ENCODE results near the gene ANKRD11. TPM values are rescaled to one million over a fixed set of nuclear protein-coding genes. Genes with fewer than 3 reads are reported as not detected.

Gene ANKRD11
- total RNA-seq, 2 donors from 2014 or later = 197 to 251 TPM

DNA sequence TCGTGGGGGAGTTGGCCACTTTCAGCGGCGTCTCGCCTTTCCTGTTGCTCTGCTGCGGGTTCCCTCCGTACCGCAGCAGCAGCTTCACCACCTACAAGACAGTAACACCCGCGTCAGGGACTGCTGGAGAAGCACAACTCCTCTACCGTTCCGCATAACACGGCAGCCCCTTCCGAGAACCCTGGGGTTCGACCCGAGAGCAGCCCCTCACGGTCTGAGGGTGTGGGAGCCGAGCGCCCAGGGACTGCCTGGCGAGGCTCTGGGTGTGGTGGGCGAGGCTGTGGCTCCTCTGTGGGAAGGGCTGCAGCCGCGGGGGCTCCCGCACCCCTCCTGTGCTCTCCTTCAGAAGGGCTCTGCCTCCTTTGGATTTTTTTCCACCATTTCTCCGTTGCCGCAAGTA lies 204.3 kb downstream of the ANKRD11 start:
- DNase-seq (no peak), ATAC-seq (no peak)
- no peaks in the 10 kb centered on the region for H3K9me3 ChIP-seq (ENCODE audit: control insufficient read depth, low read length, poor library complexity, severe bottlenecking)
- H3K27ac Mint-ChIP-seq = no peak overlapping the region
- peaks cover 5% of the 10 kb centered on the region for H3K4me1 Mint-ChIP-seq
- H3K4me3 Mint-ChIP-seq = no peak overlapping the region
- no peaks in the 10 kb centered on the region for H3K27me3 Mint-ChIP-seq
- peaks cover 4% of the 10 kb centered on the region for H3K36me3 Mint-ChIP-seq (ENCODE audit: low read depth)

DNA sequence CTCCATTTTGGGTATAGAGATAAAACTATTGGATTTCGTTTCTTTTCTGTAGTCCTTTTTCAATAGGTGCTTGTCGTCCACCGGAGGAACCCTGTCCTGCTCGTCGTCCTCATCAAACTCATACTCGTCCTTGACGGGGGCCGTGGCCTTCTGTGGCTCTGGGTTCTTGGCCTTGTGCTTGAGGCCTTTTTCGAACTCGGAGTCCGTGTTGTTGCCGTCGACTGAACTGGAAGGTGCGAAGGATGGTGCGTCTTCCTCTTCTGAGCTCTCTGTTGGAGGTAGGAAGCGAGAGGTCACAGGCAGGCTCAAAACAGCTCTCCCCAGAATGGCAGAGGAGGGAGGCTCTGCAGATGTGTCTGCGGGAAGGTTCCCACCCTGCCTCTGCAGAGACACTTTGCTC lies 205.0 kb downstream of the ANKRD11 start:
- ATAC-seq = no peak
- H3K27ac Mint-ChIP-seq = no peak overlapping the region
- DNase-seq = no peak
- peaks cover 4% of the 10 kb centered on the region for H3K36me3 Mint-ChIP-seq (ENCODE audit: low read depth)
- H3K9me3 ChIP-seq (ENCODE audit: control insufficient read depth, low read length, poor library complexity, severe bottlenecking) = no peaks in the 10 kb centered on the region
- H3K4me1 Mint-ChIP-seq = peaks cover 5% of the 10 kb centered on the region
- H3K27me3 Mint-ChIP-seq = no peaks in the 10 kb centered on the region
- no peak overlapping the region for H3K4me3 Mint-ChIP-seq

DNA sequence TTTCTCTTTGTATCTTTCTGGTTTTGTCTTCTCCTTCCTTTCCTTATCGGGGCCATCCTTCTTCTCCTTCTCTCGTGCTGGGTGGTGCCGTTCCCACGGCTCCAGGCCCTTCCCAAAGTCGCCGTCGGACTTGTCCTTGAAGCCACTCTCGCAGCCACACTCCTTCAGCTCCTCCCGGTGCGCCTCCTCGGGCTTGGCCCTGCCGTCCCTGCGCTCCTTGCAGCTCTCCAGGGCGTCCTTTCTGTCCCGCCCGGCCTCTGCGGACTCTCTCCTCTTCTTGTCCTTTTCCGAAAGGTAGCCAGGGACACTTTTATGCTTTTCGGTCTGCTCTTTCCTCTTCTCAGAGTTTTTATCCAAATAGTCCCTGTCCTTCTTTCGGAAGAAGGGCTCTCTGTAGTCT lies 206.9 kb downstream of the ANKRD11 start:
- H3K27me3 Mint-ChIP-seq = no peaks in the 10 kb centered on the region
- H3K4me3 Mint-ChIP-seq = no peak overlapping the region
- no peak for DNase-seq
- peaks cover 2% of the 10 kb centered on the region for H3K4me1 Mint-ChIP-seq
- no peaks in the 10 kb centered on the region for H3K9me3 ChIP-seq (ENCODE audit: control insufficient read depth, low read length, poor library complexity, severe bottlenecking)
- ATAC-seq = no peak
- no peak overlapping the region for H3K27ac Mint-ChIP-seq
- peaks cover 4% of the 10 kb centered on the region for H3K36me3 Mint-ChIP-seq (ENCODE audit: low read depth)

DNA sequence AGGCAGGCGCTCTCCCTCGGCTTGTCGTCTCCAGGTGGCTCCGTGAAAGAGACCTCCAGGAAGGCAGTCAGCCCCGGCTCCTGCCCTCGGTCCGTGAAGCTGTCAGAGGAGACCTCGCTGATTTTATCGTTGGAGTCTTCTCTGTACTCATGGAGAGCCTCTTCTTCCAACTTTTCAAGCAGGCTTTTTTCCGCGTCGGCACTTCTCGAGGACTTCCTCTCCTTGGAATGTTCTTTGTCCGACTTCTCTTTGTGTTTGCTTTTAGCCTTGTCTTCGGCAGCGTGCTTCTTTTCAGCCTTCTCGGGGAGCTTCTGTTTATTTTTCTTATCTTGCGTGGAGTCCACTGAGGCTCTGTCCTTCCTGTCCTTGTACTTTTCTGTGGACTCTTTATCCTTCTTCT lies 207.8 kb downstream of the ANKRD11 start:
- Mint-ChIP-seq H3K4me1 (no peaks in the 10 kb centered on the region), H3K27ac (no peak overlapping the region), H3K36me3 (ENCODE audit: low read depth) (peaks cover 2% of the 10 kb centered on the region), H3K27me3 (no peaks in the 10 kb centered on the region), H3K4me3 (no peak overlapping the region)
- DNase-seq (no peak), ATAC-seq (no peak)
- no peaks in the 10 kb centered on the region for H3K9me3 ChIP-seq (ENCODE audit: control insufficient read depth, low read length, poor library complexity, severe bottlenecking)

GRCh38 chr16:89281829-89282228 lies 208.5 kb downstream of the ANKRD11 start:
- Mint-ChIP-seq H3K36me3 (ENCODE audit: low read depth) (no peaks in the 10 kb centered on the region), H3K4me1 (no peaks in the 10 kb centered on the region), H3K4me3 (no peak overlapping the region), H3K27me3 (no peaks in the 10 kb centered on the region), H3K27ac (no peak overlapping the region)
- ATAC-seq = no peak
- no peaks in the 10 kb centered on the region for H3K9me3 ChIP-seq (ENCODE audit: control insufficient read depth, low read length, poor library complexity, severe bottlenecking)
- no peak for DNase-seq

DNA sequence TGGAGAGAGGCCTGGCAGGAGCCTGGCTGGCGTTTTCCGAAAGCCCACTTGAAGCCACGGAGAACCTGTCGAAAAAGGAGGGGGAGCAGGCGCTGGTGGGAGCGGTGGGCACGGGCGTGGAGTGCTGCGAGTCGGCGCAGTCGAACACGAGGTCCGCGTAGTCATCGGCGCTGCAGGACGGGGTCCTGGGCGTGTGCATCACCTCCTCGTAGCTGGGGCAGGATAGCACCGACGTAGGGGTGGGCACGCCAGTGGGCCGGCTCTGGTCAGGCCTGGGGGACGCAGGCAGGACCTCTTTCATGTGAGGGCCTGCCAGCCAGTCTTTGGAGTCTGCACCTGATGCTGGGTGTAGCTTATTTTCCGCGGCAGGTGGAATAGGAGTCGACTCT lies 209.2 kb downstream of the ANKRD11 start:
- H3K27me3 Mint-ChIP-seq = no peaks in the 10 kb centered on the region
- no peaks in the 10 kb centered on the region for H3K4me1 Mint-ChIP-seq
- no peak overlapping the region for H3K27ac Mint-ChIP-seq
- H3K9me3 ChIP-seq (ENCODE audit: control insufficient read depth, low read length, poor library complexity, severe bottlenecking) = no peaks in the 10 kb centered on the region
- no peak overlapping the region for H3K4me3 Mint-ChIP-seq
- no peaks in the 10 kb centered on the region for H3K36me3 Mint-ChIP-seq (ENCODE audit: low read depth)
- ATAC-seq (no peak), DNase-seq (no peak)

DNA sequence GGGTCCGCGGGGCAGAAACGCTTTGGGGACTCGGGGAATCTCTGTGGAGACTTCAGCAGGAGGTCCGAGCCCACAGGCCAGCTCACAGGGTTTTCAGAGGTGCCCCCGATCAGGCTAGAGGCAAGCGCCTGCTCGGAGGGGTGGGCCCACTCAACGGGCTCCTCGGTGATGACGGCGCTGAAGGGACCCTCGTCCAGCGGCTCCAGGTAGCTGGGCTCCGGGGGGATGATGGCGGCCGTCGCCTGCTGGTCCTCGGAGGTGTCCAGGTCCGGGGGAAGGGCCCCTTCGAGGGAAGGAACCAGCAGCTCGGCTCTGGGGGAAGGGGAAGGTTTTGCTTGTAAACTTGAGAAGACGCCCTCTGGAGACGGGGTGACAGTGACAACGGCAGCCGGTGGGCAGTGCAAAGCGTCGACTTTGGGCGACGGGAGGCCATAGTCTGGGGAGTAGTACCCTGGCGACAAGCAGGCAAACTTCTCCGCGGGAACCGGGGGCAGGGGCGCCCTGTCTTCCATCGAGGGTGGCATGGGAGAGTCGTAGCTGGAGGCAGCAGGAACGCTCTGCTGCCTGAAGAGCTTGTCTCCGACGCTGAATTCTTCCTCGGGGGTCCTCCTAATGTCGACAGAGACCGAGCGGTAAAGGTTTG lies 209.7 kb downstream of the ANKRD11 start:
- no peaks in the 10 kb centered on the region for H3K27me3 Mint-ChIP-seq
- H3K27ac Mint-ChIP-seq = no peak overlapping the region
- no peaks in the 10 kb centered on the region for H3K36me3 Mint-ChIP-seq (ENCODE audit: low read depth)
- no peaks in the 10 kb centered on the region for H3K4me1 Mint-ChIP-seq
- H3K9me3 ChIP-seq (ENCODE audit: control insufficient read depth, low read length, poor library complexity, severe bottlenecking) = no peaks in the 10 kb centered on the region
- DNase-seq (no peak), ATAC-seq (no peak)
- H3K4me3 Mint-ChIP-seq = no peak overlapping the region

DNA sequence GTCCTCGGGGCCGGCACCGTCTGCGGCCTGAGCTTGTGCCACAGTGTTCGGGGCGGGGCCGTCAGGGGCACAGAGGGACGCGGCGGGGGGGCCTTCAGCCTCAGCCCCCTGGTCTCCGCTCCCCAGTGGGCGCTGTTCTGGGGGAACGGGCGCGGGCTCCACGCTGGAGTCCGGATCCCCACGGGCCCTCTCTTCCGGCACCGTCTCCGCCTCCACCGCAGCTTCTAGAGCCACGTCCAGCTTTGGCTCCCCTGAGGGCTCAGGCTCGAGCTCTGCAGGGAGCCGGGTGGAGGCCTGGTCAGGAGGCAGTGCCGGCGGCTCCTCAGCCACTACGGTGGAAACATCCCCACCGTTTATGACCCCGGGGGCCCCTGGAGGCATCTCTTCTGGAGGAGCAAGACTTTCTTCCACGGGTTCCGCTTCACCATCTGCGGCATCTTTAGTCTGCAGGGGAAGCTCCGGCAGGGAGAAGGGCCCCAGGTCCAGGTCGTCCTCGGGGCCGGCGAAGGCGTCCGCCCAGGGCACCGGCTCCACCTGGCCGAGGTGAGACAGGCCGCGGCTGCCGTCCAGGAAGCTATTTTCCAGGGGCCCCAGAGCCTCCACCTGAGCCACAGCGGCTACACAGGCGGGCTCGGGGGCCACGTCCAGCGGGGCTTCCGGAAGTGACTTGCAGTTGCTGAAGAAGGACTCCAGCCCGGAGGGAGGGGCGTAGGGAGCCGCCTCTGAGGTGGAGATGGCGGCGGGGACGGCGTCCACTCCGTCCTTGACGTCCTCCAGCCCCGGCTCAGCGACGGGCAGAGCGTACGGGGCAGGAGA lies 210.5 kb downstream of the ANKRD11 start:
- H3K9me3 ChIP-seq (ENCODE audit: control insufficient read depth, low read length, poor library complexity, severe bottlenecking) = no peaks in the 10 kb centered on the region
- no peak for DNase-seq
- no peaks in the 10 kb centered on the region for H3K27me3 Mint-ChIP-seq
- no peak overlapping the region for H3K4me3 Mint-ChIP-seq
- no peak for ATAC-seq
- H3K27ac Mint-ChIP-seq = no peak overlapping the region
- H3K36me3 Mint-ChIP-seq (ENCODE audit: low read depth) = no peaks in the 10 kb centered on the region
- H3K4me1 Mint-ChIP-seq = no peaks in the 10 kb centered on the region

- DNase-seq (no peak), ATAC-seq (no peak)
- Mint-ChIP-seq H3K27ac (no peak overlapping the region), H3K4me3 (no peak overlapping the region), H3K4me1 (no peaks in the 10 kb centered on the region), H3K27me3 (no peaks in the 10 kb centered on the region), H3K36me3 (ENCODE audit: low read depth) (peaks cover 2% of the 10 kb centered on the region)
- H3K9me3 ChIP-seq (ENCODE audit: control insufficient read depth, low read length, poor library complexity, severe bottlenecking) = no peaks in the 10 kb centered on the region
These were observed 211.7 kb downstream of the ANKRD11 start for GRCh38 chr16:89278441-89279240.

- Mint-ChIP-seq H3K4me3 (no peak overlapping the region), H3K4me1 (no peaks in the 10 kb centered on the region), H3K27me3 (no peaks in the 10 kb centered on the region), H3K27ac (peak overlapping the region; percentile 65), H3K36me3 (ENCODE audit: low read depth) (peaks cover 3% of the 10 kb centered on the region)
- DNase-seq (no peak), ATAC-seq (no peak)
- H3K9me3 ChIP-seq (ENCODE audit: control insufficient read depth, low read length, poor library complexity, severe bottlenecking) = no peaks in the 10 kb centered on the region
These were observed 212.6 kb downstream of the ANKRD11 start for GRCh38 chr16:89277641-89278341.

DNA sequence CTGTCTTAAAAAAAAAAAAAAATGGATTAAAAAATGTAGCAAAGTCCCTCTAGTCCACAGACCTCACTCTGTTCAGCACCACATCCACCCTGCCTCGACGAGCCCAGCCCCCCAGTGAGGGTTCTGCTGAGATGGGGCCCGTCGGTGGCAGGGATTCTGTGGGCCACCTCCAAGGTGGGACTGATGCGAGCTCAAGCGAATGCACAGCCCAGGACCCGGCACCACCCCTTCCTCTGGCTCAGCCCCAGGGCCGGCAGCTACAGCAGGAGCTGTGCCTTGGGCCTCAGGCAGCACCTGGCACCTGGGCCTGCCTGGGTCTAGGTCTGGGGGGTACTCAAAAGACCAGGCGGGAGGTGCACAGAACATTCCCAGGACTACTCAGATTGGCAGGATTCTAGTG lies 213.3 kb downstream of the ANKRD11 start:
- H3K36me3 Mint-ChIP-seq (ENCODE audit: low read depth) = peaks cover 3% of the 10 kb centered on the region
- peak overlapping the region; percentile 65 for H3K27ac Mint-ChIP-seq

DNA sequence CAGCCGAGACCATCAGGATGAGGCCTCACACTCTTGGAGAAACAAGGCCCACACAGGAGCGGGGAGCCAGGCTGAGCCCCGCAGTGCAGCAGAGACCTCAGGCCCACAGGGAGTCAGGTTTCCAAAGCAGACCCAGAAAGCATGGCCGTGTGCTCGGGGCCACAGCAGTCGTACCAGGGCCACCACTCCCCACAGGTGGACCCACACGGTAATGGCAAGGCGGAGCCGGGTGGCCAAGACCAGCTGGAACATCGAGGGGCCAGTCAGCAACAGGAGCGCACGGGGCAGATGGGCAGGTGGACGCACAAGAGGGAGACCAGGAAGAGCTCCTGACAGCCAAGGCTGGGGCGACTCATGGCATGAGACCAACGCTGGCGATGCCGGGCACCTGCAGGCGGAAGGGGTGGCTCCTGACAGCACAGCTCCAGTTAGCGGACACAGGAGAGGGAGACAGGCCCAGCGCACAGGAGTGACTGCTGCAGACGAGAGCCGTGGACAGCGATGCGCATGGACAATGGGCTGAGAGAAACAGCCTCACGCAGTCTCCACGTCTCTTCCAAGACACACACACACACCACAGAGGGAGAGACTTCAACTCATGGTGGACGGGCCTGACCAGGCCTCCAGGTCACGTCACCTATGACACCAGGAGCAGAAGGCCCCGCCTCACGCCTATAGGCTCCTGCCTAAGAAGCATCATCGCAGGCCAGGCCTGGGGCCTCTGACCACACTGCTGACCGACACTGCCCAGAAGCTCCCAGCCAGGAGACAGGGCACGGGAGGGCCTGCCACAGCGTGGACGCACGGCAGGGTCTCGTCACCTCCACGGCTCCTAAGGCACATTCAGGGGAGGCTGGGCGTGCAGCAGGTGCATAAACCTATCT lies 214.3 kb downstream of the ANKRD11 start:
- H3K4me1 Mint-ChIP-seq = no peaks in the 10 kb centered on the region
- peak overlapping the region; percentile 65 for H3K27ac Mint-ChIP-seq
- peaks cover 3% of the 10 kb centered on the region for H3K36me3 Mint-ChIP-seq (ENCODE audit: low read depth)
- H3K4me3 Mint-ChIP-seq = no peak overlapping the region
- no peak for ATAC-seq
- no peaks in the 10 kb centered on the region for H3K27me3 Mint-ChIP-seq
- no peaks in the 10 kb centered on the region for H3K9me3 ChIP-seq (ENCODE audit: control insufficient read depth, low read length, poor library complexity, severe bottlenecking)
- DNase-seq = no peak

More for the DNA sequence above, 213.3 kb downstream of the ANKRD11 start:
- Mint-ChIP-seq H3K4me1 (no peaks in the 10 kb centered on the region), H3K4me3 (no peak overlapping the region), H3K27me3 (no peaks in the 10 kb centered on the region)
- no peaks in the 10 kb centered on the region for H3K9me3 ChIP-seq (ENCODE audit: control insufficient read depth, low read length, poor library complexity, severe bottlenecking)
- DNase-seq = no peak
- ATAC-seq = no peak
